H1 (cell line): ENCODE results near the gene PQBP1.

ENCODE experiments used
- CHD2 ChIP-seq: IDR thresholded peaks from 2 replicates; pipeline ENCODE4 v1.6.1; 2012; ENCODE audit warnings: low read length, improper control_type of control experiment
- SP1 ChIP-seq: IDR thresholded peaks from 2 replicates; pipeline ENCODE4 v1.6.1; 2011; ENCODE audit warnings: low read depth, low read length

DNA sequence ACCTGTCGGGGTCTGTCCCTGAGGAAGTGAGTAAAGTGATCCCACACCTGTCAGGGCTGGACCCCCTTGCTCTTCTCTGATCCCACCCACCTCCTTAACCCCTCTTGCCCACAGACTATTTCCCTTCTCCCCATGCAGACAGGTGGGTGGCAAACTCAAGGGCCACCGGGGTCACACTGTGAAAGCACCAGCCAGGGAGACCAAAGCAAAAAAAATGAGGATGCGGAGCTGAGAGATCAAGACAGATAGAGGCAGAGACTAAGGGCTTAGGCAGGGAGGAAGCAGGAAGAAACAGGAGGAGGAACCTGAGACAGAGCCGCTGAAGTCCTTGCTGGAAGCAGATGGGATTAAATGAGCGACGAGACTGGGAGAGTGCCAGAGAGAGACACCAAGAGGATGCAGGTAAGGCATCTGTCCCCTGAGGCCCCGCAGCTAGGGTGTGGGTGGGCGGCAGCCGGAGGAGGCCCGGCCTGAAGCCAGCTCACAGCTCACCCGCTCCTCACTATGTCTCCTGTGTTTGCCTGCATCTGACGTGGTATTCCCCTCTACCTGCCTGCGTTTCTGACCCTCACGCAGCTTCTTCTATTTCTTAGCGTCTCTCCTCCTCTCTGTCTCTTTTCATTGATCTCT lies 7.3 kb upstream of the PQBP1 start:
- TF ChIP-seq SP1: no peak
- TF ChIP-seq CHD2: no peak
